Neural progenitor cell (in vitro differentiated cells): Measurements from ENCODE around the gene EFNA5. TPM values are rescaled to one million over a fixed set of nuclear protein-coding genes. Genes with fewer than 3 reads are reported as not detected.

Experiments
- DNase-seq: peaks from one replicate; pipeline ENCODE4 v3.0.0-alpha.2; 2016; ENCODE audit warnings: low spot score
- H2AFZ ChIP-seq: fragments of 200-600 bp; sonication (generic); replicated peaks from 2 replicates; pipeline ENCODE4 v1.6.1; 2016; ENCODE audit warnings: antibody characterized with exemption
- H3F3A ChIP-seq: fragments of 200-600 bp; sonication (generic); 2 replicates; pipeline ENCODE4 v1.6.1; 2016; ENCODE audit warnings: antibody characterized with exemption, low read depth
- H3K27ac ChIP-seq: fragments of 200-600 bp; sonication (generic); 2 replicates; pipeline ENCODE4 v1.5.1; 2016; ENCODE audit warnings: mild to moderate bottlenecking
- H3K27me3 ChIP-seq: fragments of 200-600 bp; sonication (generic); 2 replicates; pipeline ENCODE4 v1.6.1; 2016; ENCODE audit warnings: mild to moderate bottlenecking, moderate library complexity
- H3K36me3 ChIP-seq: fragments of 200-600 bp; sonication (generic); 2 replicates; pipeline ENCODE4 v1.5.1; 2016
- H3K4me1 ChIP-seq: fragments of 200-600 bp; sonication (generic); 2 replicates; pipeline ENCODE4 v1.6.1; 2016; ENCODE audit warnings: mixed run types
- H3K4me2 ChIP-seq: fragments of 200-600 bp; sonication (generic); 2 replicates; pipeline ENCODE4 v1.6.1; 2016
- H3K4me3 ChIP-seq: fragments of 200-600 bp; sonication (generic); 2 replicates; pipeline ENCODE4 v1.5.1; 2016
- H3K79me2 ChIP-seq: fragments of 200-600 bp; sonication (generic); 2 replicates; pipeline ENCODE4 v1.6.1; 2016; ENCODE audit warnings: low read depth
- H3K9ac ChIP-seq: fragments of 200-600 bp; sonication (generic); 2 replicates; pipeline ENCODE4 v1.6.1; 2016
- H3K9me3 ChIP-seq: fragments of 200-600 bp; sonication (generic); 2 replicates; pipeline ENCODE4 v1.5.1; 2016; ENCODE audit warnings: low read depth
- H4K20me1 ChIP-seq: fragments of 200-600 bp; sonication (generic); 2 replicates; pipeline ENCODE4 v1.6.1; 2016; ENCODE audit warnings: low read depth
- H3K27ac Mint-ChIP-seq: 3 replicates; pipeline ENCODE4 v1.8.0; 2021; ENCODE audit warnings: mixed read lengths
- H3K27me3 Mint-ChIP-seq: 2 replicates; pipeline ENCODE4 v1.8.0; 2022; ENCODE audit warnings: low read depth, mild to moderate bottlenecking, inconsistent platforms, moderate library complexity, mixed read lengths; ENCODE audit not compliant: insufficient read depth
- H3K36me3 Mint-ChIP-seq: 3 replicates; pipeline ENCODE4 v1.8.0; 2021; ENCODE audit warnings: mixed read lengths
- H3K4me1 Mint-ChIP-seq: 3 replicates; pipeline ENCODE4 v1.8.0; 2021; ENCODE audit warnings: mixed read lengths
- H3K4me3 Mint-ChIP-seq: 3 replicates; pipeline ENCODE4 v1.8.0; 2021; ENCODE audit warnings: mild to moderate bottlenecking, moderate library complexity, mixed read lengths
- H3K9me3 Mint-ChIP-seq: 3 replicates; pipeline ENCODE4 v1.8.0; 2020; ENCODE audit warnings: mixed read lengths
- CTCF ChIP-seq: fragments of 200-600 bp; sonication (generic); IDR thresholded peaks from 2 replicates; pipeline ENCODE4 v1.5.1; 2017; ENCODE audit warnings: antibody characterized with exemption, mild to moderate bottlenecking
- EZH2 ChIP-seq: fragments of 200-600 bp; sonication (generic); IDR thresholded peaks from 2 replicates; pipeline ENCODE4 v1.6.1; 2017; ENCODE audit warnings: antibody characterized with exemption, mild to moderate bottlenecking, moderate library complexity
- EZH2phosphoT487 ChIP-seq: fragments of 200-600 bp; sonication (generic); IDR thresholded peaks from 2 replicates; pipeline ENCODE4 v1.6.1; 2017; ENCODE audit warnings: antibody characterized with exemption
- total RNA-seq: library from RNA; depleted of rRNA; stranded (reverse); fragments of >200 nt; gene quantifications from 2 replicates; pipeline ENCODE4 v1.2.3, GENCODE V29; 2015; ENCODE audit warnings: low replicate concordance

EFNA5 gene
- total RNA-seq, 1 donor from 2014 or later, result 105 TPM

GRCh38 chr5:107426209-107426608 lies 244.5 kb downstream of the EFNA5 start:
- H3K27ac Mint-ChIP-seq, result no peak overlapping the region
- peaks cover 10% of the 10 kb centered on the region for H3K4me1 Mint-ChIP-seq
- no peak overlapping the region for H3K4me3 Mint-ChIP-seq

GRCh38 chr5:107425541-107426031 lies 245.2 kb downstream of the EFNA5 start:
- Histone ChIP-seq H3K79me2 (peaks cover 95% of the 10 kb centered on the region), H4K20me1 (peaks cover 99% of the 10 kb centered on the region), H3K9ac (no peak overlapping the region), H3K27me3 (no peaks in the 10 kb centered on the region), H3K4me2 (no peak overlapping the region), H3K27ac (no peak overlapping the region), H3K36me3 (peaks cover 30% of the 10 kb centered on the region), H3K9me3 (no peaks in the 10 kb centered on the region), H3K4me3 (no peak overlapping the region), H3K4me1 (no peaks in the 10 kb centered on the region), H2AFZ (no peak overlapping the region), H3F3A (peaks cover 17% of the 10 kb centered on the region)
- Mint-ChIP-seq H3K9me3 (no peaks in the 10 kb centered on the region), H3K27ac (no peak overlapping the region), H3K4me1 (peaks cover 8% of the 10 kb centered on the region), H3K27me3 (no peaks in the 10 kb centered on the region), H3K36me3 (peaks cover 30% of the 10 kb centered on the region), H3K4me3 (no peak overlapping the region)
- TF ChIP-seq EZH2 (no peak), CTCF (no peak), EZH2phosphoT487 (no peak)
- no peak for DNase-seq

More at GRCh38 chr5:107426209-107426608, 244.5 kb downstream of the EFNA5 start:
- no peak overlapping the region for H3K4me2 ChIP-seq
- peaks cover 95% of the 10 kb centered on the region for H3K79me2 ChIP-seq
- peaks cover 17% of the 10 kb centered on the region for H3F3A ChIP-seq
- H2AFZ ChIP-seq, result no peak overlapping the region
- H3K27me3 ChIP-seq, result no peaks in the 10 kb centered on the region
- peaks cover 24% of the 10 kb centered on the region for H3K36me3 ChIP-seq
- no peak overlapping the region for H3K9ac ChIP-seq
- Mint-ChIP-seq H3K27me3 (no peaks in the 10 kb centered on the region), H3K9me3 (no peaks in the 10 kb centered on the region), H3K36me3 (peaks cover 30% of the 10 kb centered on the region)
- peaks cover 99% of the 10 kb centered on the region for H4K20me1 ChIP-seq
- H3K4me1 ChIP-seq, result no peaks in the 10 kb centered on the region
- H3K9me3 ChIP-seq, result no peaks in the 10 kb centered on the region
- no peak overlapping the region for H3K27ac ChIP-seq
- no peak for DNase-seq
- no peak overlapping the region for H3K4me3 ChIP-seq
- no peak for TF ChIP-seq CTCF
- no peak for TF ChIP-seq EZH2phosphoT487
- no peak for TF ChIP-seq EZH2

GRCh38 chr5:107424491-107424890 lies 246.2 kb downstream of the EFNA5 start:
- peaks cover 35% of the 10 kb centered on the region for H3K36me3 ChIP-seq
- H3K27me3 ChIP-seq, result no peaks in the 10 kb centered on the region
- no peak overlapping the region for H3K9ac ChIP-seq
- DNase-seq, result no peak
- peak overlapping the region; percentile 4 for H3K27ac ChIP-seq
- H3K4me3 ChIP-seq, result no peak overlapping the region
- no peak for TF ChIP-seq CTCF
- TF ChIP-seq EZH2phosphoT487, result no peak
- TF ChIP-seq EZH2, result no peak
- peaks cover 99% of the 10 kb centered on the region for H4K20me1 ChIP-seq
- no peaks in the 10 kb centered on the region for H3K9me3 Mint-ChIP-seq
- no peak overlapping the region for H3K4me3 Mint-ChIP-seq
- no peak overlapping the region for H2AFZ ChIP-seq
- H3K36me3 Mint-ChIP-seq, result peaks cover 31% of the 10 kb centered on the region
- H3K4me1 ChIP-seq, result no peaks in the 10 kb centered on the region
- H3K9me3 ChIP-seq, result no peaks in the 10 kb centered on the region
- no peak overlapping the region for H3K27ac Mint-ChIP-seq
- peaks cover 8% of the 10 kb centered on the region for H3K4me1 Mint-ChIP-seq
- no peak overlapping the region for H3K4me2 ChIP-seq
- H3F3A ChIP-seq, result peaks cover 17% of the 10 kb centered on the region
- H3K27me3 Mint-ChIP-seq, result no peaks in the 10 kb centered on the region
- H3K79me2 ChIP-seq, result peaks cover 95% of the 10 kb centered on the region
